Endodermal cell (in vitro differentiated cells): Measurements from ENCODE around the gene TTLL10. TPM values are rescaled to one million over a fixed set of nuclear protein-coding genes. Genes with fewer than 3 reads are reported as not detected.

ENCODE experiments used
- DNase-seq: peaks from one replicate; pipeline ENCODE4 v3.0.0-alpha.2; 2017
- H3K27ac ChIP-seq: 2 replicates; pipeline ENCODE4 v1.5.1; 2013; ENCODE audit warnings: mild to moderate bottlenecking, low read depth, low read length, moderate library complexity
- H3K27me3 ChIP-seq: 2 replicates; pipeline ENCODE4 v1.6.1; 2013; ENCODE audit warnings: mild to moderate bottlenecking, low read length, moderate library complexity; ENCODE audit not compliant: insufficient read depth, control insufficient read depth, poor library complexity, severe bottlenecking
- H3K36me3 ChIP-seq: 2 replicates; pipeline ENCODE4 v1.7.0; 2013; ENCODE audit warnings: mild to moderate bottlenecking, low read length, moderate library complexity; ENCODE audit not compliant: control insufficient read depth, insufficient read depth
- H3K4me1 ChIP-seq: one replicate; pipeline ENCODE4 v1.7.0; 2013; ENCODE audit warnings: low read length; ENCODE audit not compliant: control insufficient read depth, insufficient read depth
- H3K4me3 ChIP-seq: 2 replicates; pipeline ENCODE4 v1.5.1; 2013; ENCODE audit warnings: mild to moderate bottlenecking, low read length, moderate library complexity
- H3K9ac ChIP-seq: 2 replicates; pipeline ENCODE4 v1.6.1; 2013; ENCODE audit warnings: mild to moderate bottlenecking, low read length, moderate library complexity; ENCODE audit not compliant: poor library complexity, severe bottlenecking; ENCODE audit errors: extremely low read depth
- H3K9me3 ChIP-seq: 2 replicates; pipeline ENCODE4 v1.6.1; 2013; ENCODE audit warnings: mild to moderate bottlenecking, low read length, moderate library complexity; ENCODE audit not compliant: control insufficient read depth
- H3K27ac Mint-ChIP-seq: 2 replicates; pipeline ENCODE4 v1.8.0; 2020; ENCODE audit warnings: mixed read lengths
- H3K27me3 Mint-ChIP-seq: 2 replicates; pipeline ENCODE4 v1.8.0; 2021; ENCODE audit warnings: mild to moderate bottlenecking, mixed read lengths; ENCODE audit not compliant: insufficient read depth
- H3K36me3 Mint-ChIP-seq: 2 replicates; pipeline ENCODE4 v1.8.0; 2020; ENCODE audit warnings: low read depth, mixed read lengths
- H3K4me1 Mint-ChIP-seq: 2 replicates; pipeline ENCODE4 v1.8.0; 2020; ENCODE audit warnings: mixed read lengths
- H3K4me3 Mint-ChIP-seq: 2 replicates; pipeline ENCODE4 v1.8.0; 2020; ENCODE audit warnings: mild to moderate bottlenecking, moderate library complexity, mixed read lengths
- H3K9me3 Mint-ChIP-seq: 2 replicates; pipeline ENCODE4 v1.8.0; 2020; ENCODE audit warnings: mild to moderate bottlenecking, mixed read lengths
- CTCF ChIP-seq: fragments of 200-600 bp; sonication (generic); conservative IDR thresholded peaks from 2 replicates; pipeline ENCODE4 v1.5.0; 2021; ENCODE audit warnings: antibody characterized with exemption, mild to moderate bottlenecking
- WGBS, 2 experiments: methylation state at CpG; one replicate each; pipeline versions ENCODE4 v1.1.5 to v1.1.7; 2013; ENCODE audit warnings: missing lambda C conversion rate in 2 of 2, mixed read lengths in 1 of 2; ENCODE audit not compliant: insufficient coverage in 1 of 2, insufficient read length in 1 of 2; 5-methylcytosine and 5-hydroxymethylcytosine counted together
- total RNA-seq, 2 donors: library from RNA; stranded (reverse); fragmentation: NEBNext Ultra II Directional in 1 of 2; extraction: Animal tissue kit (Norgen Biotek cat#: 25700) in 1 of 2; gene quantifications; 2 replicates in 1 of 2; 3 replicates in 1 of 2; pipeline ENCODE4 v1.2.1, GENCODE V29; 2021

Gene TTLL10
- total RNA-seq, 2 donors from 2014 or later: 0.93 to 1.2 TPM

DNA sequence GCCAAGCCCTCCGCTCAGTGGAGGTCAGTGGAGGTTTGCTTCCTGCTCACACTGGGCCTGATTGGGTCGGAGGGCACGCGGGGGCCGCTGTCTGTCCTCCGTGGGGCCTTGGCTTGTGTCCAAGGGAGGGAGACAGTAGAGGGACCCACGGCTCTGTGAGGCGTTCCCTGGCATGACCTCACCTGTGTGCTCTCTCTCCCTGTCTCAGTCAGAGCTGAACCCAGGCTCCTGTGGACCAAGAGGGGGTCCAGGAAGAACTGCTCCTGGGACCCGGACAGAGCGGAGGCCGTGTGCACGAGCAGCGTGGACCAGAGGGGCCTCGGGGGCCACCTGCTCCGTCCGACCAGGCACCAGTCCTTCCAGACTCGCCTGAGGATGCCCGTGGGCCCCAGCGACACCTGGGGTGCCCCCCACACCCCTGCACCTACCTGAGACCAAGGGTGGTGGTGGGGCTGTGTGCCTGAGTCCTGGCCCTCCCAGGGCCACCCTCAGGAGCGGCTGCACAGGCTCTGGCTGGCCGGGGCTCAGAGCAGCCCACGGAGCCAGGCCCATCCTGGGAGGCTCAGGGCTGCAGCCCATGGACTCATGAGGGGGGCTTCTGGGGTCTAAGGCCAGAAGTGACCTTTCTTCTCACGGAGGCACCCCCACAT lies 13.3 kb upstream of the TTLL10 start:
- Histone ChIP-seq H3K36me3 (no peaks in the 10 kb centered on the region), H3K9me3 (no peaks in the 10 kb centered on the region), H3K27ac (no peak overlapping the region), H3K9ac (no peak overlapping the region), H3K4me1 (peaks cover 4% of the 10 kb centered on the region), H3K27me3 (no peaks in the 10 kb centered on the region), H3K4me3 (no peak overlapping the region)
- no peak for DNase-seq
- Mint-ChIP-seq H3K27ac (no peak overlapping the region), H3K9me3 (peaks cover 2% of the 10 kb centered on the region), H3K4me1 (peaks cover 7% of the 10 kb centered on the region), H3K36me3 (no peaks in the 10 kb centered on the region), H3K4me3 (no peak overlapping the region), H3K27me3 (peaks cover 12% of the 10 kb centered on the region)
- WGBS, 2 experiments: 88 to 93% methylated on average over 16 to 23 of the region's 23 CpGs
- no peak for TF ChIP-seq CTCF

- Histone ChIP-seq H3K27ac (no peak overlapping the region), H3K9me3 (no peaks in the 10 kb centered on the region), H3K9ac (no peak overlapping the region), H3K4me1 (peaks cover 4% of the 10 kb centered on the region), H3K4me3 (no peak overlapping the region), H3K36me3 (no peaks in the 10 kb centered on the region), H3K27me3 (no peaks in the 10 kb centered on the region)
- 91 to 99% methylated on average over 20 to 29 of the region's 29 CpGs for WGBS, 2 experiments
- Mint-ChIP-seq H3K27ac (no peak overlapping the region), H3K4me3 (no peak overlapping the region), H3K36me3 (no peaks in the 10 kb centered on the region), H3K27me3 (peaks cover 10% of the 10 kb centered on the region), H3K9me3 (no peaks in the 10 kb centered on the region), H3K4me1 (peaks cover 7% of the 10 kb centered on the region)
- TF ChIP-seq CTCF: no peak
- DNase-seq: no peak
Observed at GRCh38 chr1:1161078-1161682, 12.5 kb upstream of the TTLL10 start.

DNA sequence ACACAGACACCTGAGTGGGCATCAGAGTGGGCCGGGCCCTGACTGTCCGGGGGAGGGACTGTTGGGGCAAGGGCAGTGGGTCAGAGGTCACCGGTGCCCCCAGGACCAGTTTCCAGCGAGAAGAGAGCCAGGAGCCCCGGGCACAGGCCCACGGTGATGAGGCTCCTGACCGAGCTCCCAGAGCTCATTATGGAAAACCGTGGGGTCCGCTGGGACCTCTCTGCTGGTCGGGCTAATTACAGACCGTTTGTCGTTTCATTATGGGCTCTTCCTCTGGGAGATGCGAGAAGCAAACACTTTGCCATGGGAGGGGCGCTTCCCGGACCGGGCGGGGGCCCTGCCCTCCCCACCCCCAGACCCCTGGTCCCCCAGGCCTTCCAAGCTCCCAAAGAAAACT lies 12.0 kb upstream of the TTLL10 start:
- Histone ChIP-seq H3K27me3 (no peaks in the 10 kb centered on the region), H3K4me1 (peaks cover 4% of the 10 kb centered on the region), H3K9ac (no peak overlapping the region), H3K9me3 (no peaks in the 10 kb centered on the region), H3K27ac (no peak overlapping the region), H3K36me3 (no peaks in the 10 kb centered on the region), H3K4me3 (no peak overlapping the region)
- Mint-ChIP-seq H3K27ac (no peak overlapping the region), H3K9me3 (no peaks in the 10 kb centered on the region), H3K36me3 (no peaks in the 10 kb centered on the region), H3K4me1 (peaks cover 7% of the 10 kb centered on the region), H3K4me3 (no peak overlapping the region), H3K27me3 (peaks cover 9% of the 10 kb centered on the region)
- 89 to 90% methylated on average over 12 to 17 of the region's 17 CpGs for WGBS, 2 experiments
- no peak for TF ChIP-seq CTCF
- DNase-seq: no peak
